Stimulated activated CD4-positive, alpha-beta T cell treated with anti-CD3 and anti-CD28 coated beads, Interleukin-2, amount 100 ng/mL, for 24 hours (primary cell): ENCODE measurements around the gene FNBP1L.
"Not testable (repeated sequence)": the region's sequence is repeated elsewhere in the genome, so short reads cannot be mapped to it uniquely, and the experiment has no call there.

Experiments
- DNase-seq, 2 donors: peaks; one replicate each; pipeline ENCODE4 v3.0.0-alpha.2; 2020

FNBP1L gene

DNA sequence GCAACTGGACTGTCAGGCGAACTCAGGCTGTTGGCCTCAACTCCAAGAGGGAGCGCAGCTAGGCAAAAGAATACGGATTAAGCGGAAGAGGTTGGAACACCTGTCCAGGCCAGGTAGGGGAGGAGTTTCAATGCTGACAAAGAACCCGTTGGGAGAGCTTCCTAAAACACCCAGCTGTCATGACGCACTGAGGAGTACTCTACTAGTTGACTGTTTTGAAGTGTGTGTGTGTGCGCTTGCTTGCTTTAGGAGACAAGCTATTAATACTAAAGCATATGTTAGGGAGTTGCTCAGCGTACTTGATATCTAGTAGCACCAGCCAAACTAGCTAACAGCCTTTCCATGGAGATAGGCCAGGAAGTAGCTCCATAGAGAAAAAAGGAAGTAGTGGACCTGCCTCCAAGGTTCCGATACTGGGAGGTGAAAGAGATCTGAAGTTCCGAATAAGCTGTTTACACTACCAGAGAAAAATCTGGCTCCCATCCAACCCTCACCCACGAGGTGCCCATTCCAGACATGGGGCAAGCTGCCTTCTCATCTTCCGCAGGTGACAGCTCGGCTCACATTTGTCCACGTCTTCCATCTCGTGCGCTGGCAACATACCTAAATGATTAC, 974 bp upstream of the FNBP1L start:
- DNase-seq, result peak in 1 of 2 donors; percentile 20

DNA sequence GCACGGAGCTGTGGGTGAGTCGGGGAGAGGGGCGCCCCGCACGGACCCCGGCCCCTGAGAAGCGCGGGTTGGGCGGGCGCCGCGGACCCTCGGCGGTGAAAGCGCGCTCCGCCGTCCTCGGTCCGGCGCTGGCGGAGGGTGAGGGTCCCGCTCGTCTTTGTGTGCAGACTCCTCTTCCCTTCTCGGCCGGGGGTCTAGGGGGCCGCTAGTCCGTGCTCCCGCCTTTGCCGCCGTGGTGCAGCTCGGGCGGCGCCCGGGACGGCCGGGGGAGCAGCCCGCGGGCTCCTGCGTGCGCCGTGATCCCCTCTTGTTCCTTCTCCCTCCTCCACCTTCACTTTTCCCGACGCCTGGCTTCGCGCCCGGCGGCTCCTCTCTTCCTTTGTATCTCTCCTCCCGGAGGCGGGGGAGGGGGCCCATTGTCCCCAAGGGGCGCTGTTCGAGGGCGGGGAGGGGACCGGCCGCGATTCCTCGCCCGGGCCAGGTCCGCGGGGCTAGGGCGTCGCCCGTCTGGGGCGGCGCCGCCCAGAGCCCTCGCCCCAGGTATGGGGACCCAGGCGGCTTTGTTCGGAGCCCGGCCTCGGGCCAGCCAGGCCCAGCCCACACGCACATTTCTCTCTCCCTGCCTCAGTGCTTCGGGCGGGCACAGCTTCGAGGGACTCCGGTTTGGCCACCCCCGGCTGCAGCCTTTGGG, 519 bp downstream of the FNBP1L start:
- peak; percentile 22 to 29 for DNase-seq

DNA sequence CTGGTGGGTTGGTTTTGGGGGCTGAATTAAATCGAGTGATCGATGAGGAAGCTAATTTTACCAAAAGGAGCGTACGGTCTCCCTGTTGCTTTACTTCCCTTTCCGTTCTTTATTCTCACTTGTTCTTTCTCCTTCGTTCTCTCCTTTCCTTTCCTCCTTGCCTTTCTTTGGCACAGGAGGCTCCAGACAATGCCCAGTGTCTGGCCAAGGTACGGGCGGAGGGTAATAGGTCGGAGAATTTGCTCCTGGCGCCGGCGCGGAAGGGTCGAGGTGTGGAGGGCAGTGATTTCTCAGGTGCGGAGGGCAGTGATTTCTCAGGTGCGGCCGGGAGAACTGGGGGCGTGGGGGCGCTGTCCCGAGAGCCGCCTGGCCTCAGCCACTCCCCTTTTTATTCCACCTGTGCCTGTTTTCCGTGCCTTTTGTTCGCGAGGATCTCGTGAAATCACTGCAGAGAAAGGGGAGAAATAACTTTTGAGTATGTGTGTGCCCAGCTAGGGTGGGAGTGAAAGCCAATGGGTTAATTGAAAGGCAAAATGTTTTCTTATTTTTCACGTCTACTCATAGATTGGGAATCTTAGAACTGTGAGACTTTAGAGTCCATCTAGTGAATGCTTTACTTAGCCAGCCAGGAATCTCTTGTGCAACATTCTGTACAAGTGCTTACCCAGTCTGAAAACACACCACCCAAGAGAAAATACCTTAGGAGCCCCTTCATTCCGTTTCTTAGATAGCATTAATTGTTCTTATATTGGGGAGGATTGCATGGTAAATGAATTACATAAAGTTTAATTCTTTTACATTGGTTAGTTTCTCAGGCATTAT, 1.3 kb downstream of the FNBP1L start:
- no peak for DNase-seq

DNA sequence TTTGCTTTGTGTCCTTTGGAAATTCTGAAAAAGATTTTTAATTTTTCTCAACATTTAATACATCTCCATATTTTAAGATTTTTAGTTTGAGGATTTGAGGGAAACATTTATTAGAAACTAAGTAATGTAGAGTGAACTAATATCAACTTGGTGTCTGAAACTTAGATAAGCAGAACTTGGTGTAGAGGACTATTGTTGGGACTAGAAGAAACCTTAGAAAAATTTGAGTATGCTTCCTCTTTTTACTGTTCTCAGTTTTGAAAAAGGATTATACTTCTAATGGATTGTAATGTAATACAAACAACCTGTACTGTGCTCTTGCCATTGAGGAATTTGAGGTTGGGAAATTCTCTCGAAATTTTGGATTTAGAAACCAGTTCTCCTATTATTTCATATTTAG, 2.4 kb downstream of the FNBP1L start:
- no peak for DNase-seq

DNA sequence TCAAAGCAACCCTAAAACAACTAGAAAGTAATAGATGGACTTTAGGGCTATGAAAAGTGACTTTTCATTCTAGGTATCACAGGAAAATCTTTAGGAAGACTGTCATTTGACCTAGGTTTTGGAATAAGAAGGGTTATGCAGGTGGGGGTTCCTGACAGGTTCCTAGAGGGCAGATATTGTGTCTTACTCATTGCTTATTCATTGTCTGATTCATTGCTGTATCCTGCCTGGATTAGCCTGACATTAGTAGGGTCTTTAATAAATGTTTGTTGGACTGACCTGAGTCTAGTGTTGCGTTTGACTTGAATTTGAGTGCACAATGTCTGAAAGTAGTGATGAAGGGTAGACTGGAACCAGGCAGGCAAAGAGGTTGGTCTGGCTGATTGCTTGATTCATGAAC, 6.0 kb downstream of the FNBP1L start:
- DNase-seq, result no peak

DNA sequence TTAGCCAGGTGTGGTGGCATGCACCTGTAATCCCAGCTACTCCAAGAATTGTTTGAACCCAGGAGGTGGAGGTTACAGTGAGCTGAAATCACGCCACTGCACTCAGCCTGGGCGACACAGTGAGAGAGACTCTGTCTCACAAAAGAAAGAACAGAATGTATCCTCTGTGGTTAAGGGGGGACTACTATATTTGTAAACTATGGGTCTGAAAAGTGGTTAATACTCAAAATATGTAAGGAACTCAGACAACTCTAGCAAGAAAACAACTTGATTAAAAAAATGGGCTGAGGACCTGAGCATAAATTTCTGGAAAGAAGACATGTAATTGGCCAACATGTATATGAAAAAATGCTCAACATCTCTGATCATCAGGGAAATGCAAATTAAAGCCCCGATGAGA, 11.2 kb downstream of the FNBP1L start:
- no peak for DNase-seq

DNA sequence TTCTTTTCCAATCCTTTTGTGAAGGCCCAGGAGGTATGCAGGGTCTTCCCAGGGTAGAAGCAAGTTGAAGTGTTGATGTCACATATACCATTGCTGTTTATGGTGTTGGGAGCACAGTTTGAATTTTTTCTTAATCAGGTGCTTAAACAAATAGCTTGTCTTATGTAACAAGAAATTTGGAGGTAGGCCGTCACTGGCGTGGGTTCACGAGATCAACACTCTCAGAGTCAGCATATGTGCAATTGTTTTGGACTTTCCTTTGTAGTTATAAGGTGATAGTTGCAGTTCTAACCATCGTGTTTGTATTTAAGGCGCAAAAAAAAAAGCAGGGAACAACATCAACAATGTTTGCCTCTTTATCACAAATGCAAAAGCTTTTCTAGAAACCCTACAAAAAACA, 13.3 kb downstream of the FNBP1L start:
- DNase-seq, result no peak

DNA sequence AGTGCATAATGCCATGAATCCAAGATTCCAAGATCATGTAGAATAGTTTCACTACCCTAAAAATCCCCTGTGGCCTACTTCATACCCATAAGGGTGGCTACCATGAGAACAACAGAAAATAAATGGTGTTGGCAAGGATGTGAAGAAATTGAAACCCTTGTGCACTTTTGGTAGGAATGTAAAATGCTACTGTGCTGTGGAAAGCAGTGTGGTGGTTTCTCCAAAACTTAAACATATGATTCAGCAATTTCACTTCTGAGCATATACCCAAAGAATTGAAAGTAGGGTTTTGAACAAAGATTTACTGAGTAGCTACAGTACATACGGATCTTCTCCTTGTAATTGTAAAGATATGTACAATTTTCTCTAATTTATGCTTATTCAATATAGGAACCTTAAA, 16.0 kb downstream of the FNBP1L start:
- no peak for DNase-seq

DNA sequence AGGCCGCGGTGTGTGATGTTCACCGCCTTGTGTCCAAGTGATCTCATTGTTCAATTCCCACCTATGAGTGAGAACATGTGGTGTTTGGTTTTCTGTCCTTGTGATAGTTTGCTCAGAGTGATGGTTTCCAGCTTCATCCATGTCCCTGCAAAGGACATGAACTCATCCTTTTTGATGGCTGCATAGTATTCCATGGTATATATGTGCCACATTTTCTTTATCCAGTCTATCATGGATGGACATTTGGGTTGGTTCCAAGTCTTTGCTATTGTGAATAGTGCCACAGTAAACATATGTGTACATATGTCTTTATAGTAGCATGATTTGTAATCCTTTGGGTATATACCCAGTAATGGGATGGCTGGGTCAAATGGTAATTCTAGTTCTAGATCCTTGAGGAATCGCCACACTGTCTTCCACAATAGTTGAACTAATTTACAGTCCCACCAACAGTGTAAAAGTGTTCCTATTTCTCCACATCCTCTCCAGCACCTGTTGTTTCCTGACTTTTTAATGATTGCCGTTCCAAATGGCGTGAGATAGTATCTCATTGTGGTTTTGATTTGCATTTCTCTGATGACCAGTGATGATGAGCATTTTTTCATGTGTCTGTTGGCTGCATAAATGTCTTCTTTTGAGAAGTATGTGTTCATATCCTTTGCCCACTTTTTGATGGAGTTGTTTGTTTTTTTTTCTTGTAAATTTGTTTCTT, 17.6 kb downstream of the FNBP1L start:
- not testable (repeated sequence) for DNase-seq

DNA sequence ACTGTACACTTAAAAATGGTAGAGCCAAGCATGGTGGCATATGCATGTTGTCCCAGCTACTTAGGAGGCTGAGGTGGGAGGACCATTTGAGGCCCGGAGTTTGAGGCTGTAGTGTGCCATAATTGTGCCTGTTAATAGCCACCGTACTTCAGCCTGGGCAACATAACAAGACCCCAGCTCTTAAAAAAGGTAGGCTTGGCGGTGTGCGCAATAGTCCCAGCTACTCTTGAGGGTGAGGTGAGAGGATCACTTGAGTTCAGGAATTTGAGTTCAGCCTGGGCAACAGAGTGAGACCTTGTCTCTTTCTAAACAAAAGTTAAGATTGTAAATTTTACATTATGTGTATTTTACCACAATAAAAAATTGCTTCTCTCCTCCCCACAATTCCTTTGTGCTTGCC, 19.7 kb downstream of the FNBP1L start:
- no peak for DNase-seq

DNA sequence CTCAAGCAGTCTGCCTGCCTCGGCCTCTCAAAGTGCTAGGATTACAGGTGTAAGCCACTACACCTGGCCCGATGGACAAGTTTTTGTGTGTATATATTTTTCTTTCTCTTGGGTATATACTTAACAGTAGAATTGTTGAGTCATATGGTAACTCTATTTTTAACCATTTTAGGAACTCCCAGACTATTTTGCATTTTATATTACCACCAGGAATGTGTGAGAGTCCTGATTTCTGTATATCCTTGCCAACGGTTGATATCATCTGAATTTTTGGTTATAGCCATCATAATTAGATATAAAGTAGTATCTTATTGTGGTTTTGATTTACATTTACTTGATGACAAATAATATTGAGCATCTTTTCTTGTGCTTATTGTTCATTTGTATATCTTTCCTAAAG, 20.7 kb downstream of the FNBP1L start:
- DNase-seq, result no peak

DNA sequence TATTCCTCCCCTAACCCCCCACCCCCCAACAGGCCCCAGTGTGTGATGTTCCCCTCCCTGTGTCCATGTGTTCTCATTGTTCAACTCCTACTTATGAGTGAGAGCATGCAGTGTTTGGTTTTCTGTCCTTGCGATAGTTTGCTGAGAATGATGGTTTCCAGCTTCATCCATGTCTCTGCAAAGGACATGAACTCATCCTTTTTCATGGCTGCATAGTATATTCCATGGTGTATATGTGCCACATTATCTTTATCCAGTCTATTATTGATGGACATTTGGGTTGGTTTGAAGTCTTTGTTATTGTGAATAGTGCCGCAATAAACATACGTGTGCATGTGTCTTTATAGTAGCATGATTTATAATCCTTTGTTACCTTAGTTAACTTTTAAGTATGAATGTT, 21.3 kb downstream of the FNBP1L start:
- DNase-seq, result not testable (repeated sequence)

DNA sequence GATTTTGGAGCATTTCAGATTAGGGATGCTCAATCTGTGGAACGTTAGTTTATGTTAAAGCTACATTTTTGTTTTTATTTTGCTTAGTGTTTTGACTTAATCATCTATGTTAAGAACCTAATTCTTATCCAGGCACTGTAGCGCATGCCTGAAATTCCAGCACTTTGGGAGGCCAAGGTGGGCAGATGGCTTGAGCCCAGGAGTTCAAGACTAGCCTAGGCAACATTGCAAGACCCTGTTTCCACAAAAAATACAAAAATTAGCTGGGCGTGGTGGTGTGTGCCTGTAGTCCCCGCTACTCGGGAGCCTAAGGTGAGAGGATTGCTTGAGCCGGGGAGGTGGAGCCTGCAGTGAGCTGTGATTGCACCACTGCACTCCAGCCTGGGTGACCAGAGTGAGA, 23.4 kb downstream of the FNBP1L start:
- DNase-seq, result no peak

DNA sequence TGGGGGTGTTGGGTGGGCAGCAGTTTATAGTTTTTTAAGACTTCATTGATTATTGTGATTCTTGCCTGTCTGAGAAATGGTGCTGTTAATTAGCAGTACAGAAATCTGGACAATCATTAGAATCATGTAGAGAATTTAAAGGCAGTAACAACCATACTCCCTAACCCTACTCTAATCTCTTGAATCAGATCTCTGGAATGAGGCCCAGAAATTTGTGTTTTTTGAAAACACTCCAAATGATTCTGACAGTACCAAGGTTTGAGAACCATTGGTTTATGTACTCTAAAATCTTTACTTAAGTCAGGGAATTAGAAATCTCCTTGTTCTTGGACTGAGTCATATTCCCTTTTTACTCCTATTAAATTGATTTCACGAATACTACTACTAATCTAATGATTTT, 24.0 kb downstream of the FNBP1L start:
- DNase-seq, result no peak

DNA sequence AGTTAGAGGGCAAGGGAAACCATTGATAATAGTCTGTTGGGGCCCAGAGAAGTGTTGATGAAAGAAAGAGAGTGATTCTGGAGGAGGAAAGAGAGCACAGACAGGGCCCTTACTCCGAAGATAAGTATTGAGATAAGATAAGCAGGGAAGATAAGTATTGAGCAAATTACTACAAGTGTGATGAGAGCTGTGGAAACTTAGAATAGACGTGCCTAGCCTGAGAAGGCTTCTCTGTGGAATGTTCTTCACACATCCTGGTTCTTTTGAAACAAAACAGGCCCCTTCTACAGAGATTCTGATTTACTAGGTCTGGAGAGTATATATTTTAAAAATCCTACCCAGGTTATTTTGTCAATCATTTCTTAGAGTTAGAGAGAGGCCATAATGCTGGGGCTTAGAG, 26.4 kb downstream of the FNBP1L start:
- DNase-seq, result no peak

DNA sequence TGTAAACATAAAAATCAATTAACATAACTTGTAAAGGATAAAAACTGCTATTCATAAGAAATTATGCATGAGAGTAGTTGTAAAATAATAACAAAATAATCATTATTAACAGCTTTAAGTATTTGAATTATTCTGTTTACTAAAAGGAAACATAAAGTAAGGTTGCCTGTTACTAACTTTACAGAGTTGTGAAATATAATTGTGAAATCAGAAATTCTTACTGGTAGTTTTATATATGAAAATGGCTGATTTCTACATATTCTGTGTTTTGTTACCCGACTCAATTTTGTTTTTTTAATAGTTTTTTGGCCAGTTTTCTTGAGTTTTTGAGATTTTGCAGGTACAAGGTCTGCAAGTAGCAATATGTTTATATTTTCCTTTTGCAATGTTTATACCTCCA, 27.8 kb downstream of the FNBP1L start:
- no peak for DNase-seq

DNA sequence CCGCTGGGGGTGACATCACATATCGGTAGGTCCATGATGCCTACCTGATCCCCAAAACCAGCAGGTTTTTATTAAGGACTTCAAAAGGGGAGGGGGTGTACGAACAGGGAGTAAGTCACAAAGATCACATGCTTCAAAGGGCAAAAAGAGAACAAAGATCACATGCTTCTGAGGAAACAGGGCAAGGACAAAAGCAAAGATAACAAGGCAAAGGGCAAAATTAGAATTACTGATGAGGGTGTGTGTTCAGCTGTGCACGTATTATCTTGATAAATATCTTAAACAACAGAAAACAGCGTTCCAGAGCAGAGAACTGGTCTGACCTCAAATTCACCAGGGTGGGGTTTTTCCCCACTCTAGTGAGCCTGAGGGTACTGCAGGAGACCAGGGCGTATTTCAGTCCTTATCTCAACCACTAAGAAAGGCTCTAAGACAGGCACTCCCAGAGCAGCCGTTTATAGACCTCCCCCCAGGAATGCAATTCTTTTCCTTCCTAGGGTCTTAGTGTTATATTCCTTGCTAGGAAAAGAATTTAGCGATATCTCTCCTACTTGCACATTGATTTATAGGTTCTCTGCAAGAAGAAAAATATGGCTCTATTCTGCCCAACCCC, 31.3 kb downstream of the FNBP1L start:
- DNase-seq, result not testable (repeated sequence)

DNA sequence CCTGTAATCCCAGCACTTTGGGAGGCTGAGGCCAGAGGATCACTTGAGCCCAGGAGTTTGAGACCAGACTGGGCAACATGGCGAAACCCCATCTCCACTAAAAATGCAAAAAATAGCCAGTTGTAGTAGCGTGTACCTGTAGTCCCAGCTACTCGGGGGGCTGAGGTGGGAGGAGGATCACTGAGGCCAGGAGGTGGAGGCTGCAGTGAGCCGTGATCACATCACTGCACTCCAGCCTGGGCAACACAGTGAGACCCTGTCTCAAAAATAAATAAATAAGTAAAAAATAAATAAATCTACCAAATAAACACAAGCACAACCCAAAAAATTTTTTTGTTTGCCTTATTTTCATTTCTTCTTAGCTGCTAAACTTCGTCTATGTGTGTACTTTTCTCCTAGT, 34.0 kb downstream of the FNBP1L start:
- not testable (repeated sequence) for DNase-seq

DNA sequence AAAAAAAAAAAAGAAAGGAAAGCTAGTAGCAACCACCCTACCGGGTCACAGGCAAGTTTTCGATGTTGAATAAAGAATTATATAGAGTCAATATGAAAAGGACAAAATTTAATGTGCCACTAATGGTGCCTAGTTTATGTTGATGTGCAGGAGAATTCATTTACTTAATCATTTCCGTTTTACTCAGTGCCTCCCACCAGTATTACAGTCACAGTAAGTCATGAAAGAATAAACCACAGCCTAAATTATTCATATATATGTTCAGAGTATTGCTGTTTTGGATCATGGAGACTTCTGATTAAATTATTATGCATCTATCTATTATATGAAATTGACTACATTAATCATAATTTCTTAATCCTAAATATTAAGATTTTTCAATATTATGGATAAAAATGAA, 35.3 kb downstream of the FNBP1L start:
- no peak for DNase-seq

DNA sequence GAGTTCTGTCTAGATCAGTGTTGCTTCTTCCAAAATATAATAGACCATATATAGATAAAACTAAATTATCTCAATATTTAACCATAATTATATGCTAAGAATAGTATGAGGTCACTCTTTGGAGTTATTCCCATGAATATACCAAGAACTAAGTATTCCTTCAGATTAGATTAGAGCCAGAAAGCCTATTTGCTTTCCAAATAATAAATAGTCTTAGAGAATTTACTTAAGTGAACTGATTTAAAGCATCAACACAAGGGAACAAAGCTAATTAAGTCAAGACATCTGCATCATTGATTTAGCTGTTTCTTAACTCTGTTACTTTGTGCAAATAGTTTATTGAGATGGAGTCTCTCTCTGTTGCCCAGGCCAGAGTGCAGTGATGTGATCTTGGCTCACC, 35.7 kb downstream of the FNBP1L start:
- DNase-seq, result no peak

DNA sequence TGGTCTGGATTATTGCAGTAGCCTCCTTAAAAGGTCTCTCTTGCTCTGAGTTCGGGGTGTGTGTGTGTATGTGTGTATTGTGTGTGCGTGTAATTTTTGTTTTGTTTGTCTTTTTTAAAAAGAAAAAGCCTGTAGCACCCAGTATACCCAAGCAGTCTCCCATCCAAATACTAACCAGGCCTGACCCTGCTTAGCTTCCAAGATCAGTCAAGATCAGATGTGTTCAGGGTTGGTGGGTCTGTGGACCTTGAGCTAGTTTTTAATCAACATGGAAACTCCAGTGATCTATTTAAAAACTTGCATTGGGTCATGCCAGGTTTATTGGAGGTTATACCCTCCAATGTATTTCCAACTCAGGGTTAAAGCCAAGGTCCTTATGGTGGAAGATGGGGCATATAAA, 40.3 kb downstream of the FNBP1L start:
- no peak for DNase-seq

DNA sequence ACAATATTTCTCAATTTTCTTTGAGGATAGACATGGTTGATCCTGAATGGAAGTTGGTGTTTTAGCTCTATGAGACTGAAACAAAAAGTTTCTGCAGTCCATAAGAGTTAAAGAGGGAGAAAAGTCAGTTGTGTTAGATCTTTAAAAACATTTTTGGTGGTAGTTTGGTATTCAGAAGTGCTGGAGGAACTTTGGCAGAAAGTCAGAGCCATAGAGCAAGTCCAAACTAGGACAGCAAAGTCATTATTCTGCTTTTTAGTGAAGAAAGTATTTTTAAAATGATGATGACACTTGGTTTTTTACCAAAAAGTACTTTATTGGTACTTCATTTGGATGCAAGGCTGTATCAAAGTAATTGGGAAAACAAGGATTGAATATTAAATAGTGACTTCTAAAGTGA, 41.8 kb downstream of the FNBP1L start:
- DNase-seq, result no peak

DNA sequence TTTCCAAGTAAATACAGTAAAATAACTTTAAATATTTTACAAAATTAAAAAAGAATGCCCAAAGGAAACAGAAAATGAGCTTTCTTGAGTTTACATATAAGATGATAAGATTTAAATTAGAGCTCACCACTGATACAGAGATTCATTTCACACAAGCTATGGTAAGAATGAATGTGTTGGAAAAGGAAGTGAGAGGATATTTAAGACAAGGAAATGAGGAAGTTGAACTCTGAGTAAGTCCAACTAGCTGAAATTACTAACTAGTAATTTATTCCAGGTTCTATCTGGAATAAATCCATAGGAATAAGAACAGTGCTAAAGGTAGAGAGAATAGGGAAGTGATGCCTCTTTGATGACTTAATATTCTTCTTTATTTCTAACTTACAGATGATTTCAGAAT, 42.4 kb downstream of the FNBP1L start:
- no peak for DNase-seq
